HL-60 (cell line): ENCODE data around the gene MSI2.

Source experiments
- CTCF ChIP-seq: IDR thresholded peaks from one replicate; pipeline ENCODE4 v1.5.1; 2011; ENCODE audit warnings: low read length, control low read depth, inconsistent platforms; ENCODE audit not compliant: insufficient read depth
- GABPA ChIP-seq: IDR thresholded peaks from 2 replicates; pipeline ENCODE4 v1.6.1; 2012; ENCODE audit warnings: low read depth
- POLR2AphosphoS5 ChIP-seq: IDR thresholded peaks from 2 replicates; pipeline ENCODE4 v1.6.1; 2012; ENCODE audit warnings: low read depth
- REST ChIP-seq: IDR thresholded peaks from 2 replicates; pipeline ENCODE4 v1.6.1; 2012; ENCODE audit warnings: low read depth; ENCODE audit not compliant: insufficient replicate concordance

GRCh38 chr17:57372156-57372555 is 115.8 kb downstream of the MSI2 start:
- no peak for TF ChIP-seq CTCF
- no peak for TF ChIP-seq GABPA
- TF ChIP-seq POLR2AphosphoS5, result no peak
- TF ChIP-seq REST, result no peak
